Spleen (tissue), 7 donors: Measurements from ENCODE around the gene S100A8.
"Not testable (repeated sequence)": the region's sequence is repeated elsewhere in the genome, so short reads cannot be mapped to it uniquely, and the experiment has no call there.

Experiments
- POLR2AphosphoS5 ChIP-seq, 3 donors: sonication (generic); formaldehyde crosslinking; IDR thresholded peaks; one replicate each; pipeline ENCODE4 v1.5.1; 2017; ENCODE audit warnings: antibody characterized with exemption in 3 of 3
- TF ChIP-seq, protein P1 (sequence below), 11 experiments: fragments of 200-600 bp in 7 of 11; fragments of 450-650 bp in 4 of 11; sonication (generic) in 4 of 11; IDR thresholded peaks in 8 of 11; conservative IDR thresholded peaks in 3 of 11; 1 replicate in 7 of 11; 2 replicates in 4 of 11; pipeline versions ENCODE4 v1.4.0 to v1.8.0; 2016 to 2021; ENCODE audit warnings: antibody characterized with exemption in 11 of 11, inconsistent platforms in 4 of 11, mild to moderate bottlenecking in 1 of 11
- donor health status: DM: no; HTN: no; CAD: no; lungs with moderate emphysema.
- donor health status: DM: no; HTN: no; CAD: no.
- donor health status: DM: no; HTN: no; CAD: no.

- TF ChIP-seq, protein P1, sequence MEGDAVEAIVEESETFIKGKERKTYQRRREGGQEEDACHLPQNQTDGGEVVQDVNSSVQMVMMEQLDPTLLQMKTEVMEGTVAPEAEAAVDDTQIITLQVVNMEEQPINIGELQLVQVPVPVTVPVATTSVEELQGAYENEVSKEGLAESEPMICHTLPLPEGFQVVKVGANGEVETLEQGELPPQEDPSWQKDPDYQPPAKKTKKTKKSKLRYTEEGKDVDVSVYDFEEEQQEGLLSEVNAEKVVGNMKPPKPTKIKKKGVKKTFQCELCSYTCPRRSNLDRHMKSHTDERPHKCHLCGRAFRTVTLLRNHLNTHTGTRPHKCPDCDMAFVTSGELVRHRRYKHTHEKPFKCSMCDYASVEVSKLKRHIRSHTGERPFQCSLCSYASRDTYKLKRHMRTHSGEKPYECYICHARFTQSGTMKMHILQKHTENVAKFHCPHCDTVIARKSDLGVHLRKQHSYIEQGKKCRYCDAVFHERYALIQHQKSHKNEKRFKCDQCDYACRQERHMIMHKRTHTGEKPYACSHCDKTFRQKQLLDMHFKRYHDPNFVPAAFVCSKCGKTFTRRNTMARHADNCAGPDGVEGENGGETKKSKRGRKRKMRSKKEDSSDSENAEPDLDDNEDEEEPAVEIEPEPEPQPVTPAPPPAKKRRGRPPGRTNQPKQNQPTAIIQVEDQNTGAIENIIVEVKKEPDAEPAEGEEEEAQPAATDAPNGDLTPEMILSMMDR (IDR thresholded peaks at IDR 0.05 in 8 of 11, conservative IDR thresholded peaks at IDR 0.05 in 3 of 11): not testable (repeated sequence)
- not testable (repeated sequence) for TF ChIP-seq POLR2AphosphoS5 (IDR thresholded peaks at IDR 0.05)
Measured at GRCh38 chr1:153347049-153347448, 43.8 kb downstream of the S100A8 start.
